NB4 (cell line): ENCODE data around the gene OR8H1.

ENCODE experiments used
- DNase-seq: peaks from one replicate; pipeline ENCODE4 v3.0.0; 2010; ENCODE audit warnings: low read depth
- H3K4me3 ChIP-seq: one replicate; pipeline ENCODE4 v1.5.1; 2011; ENCODE audit warnings: mild to moderate bottlenecking, low read depth, low read length, moderate library complexity
- MYC ChIP-seq: IDR thresholded peaks from 2 replicates; pipeline ENCODE4 v1.6.1; 2011; ENCODE audit warnings: low read depth, low read length
- POLR2A ChIP-seq: IDR thresholded peaks from 2 replicates; pipeline ENCODE4 v1.6.1; 2011; ENCODE audit warnings: mild to moderate bottlenecking; ENCODE audit not compliant: insufficient read length; ENCODE audit errors: extremely low read depth
- TF ChIP-seq, protein P1 (sequence below): IDR thresholded peaks from 2 replicates; pipeline ENCODE4 v1.6.1; 2011; ENCODE audit warnings: low read depth, low read length
- TF ChIP-seq, protein P2 (sequence below): IDR thresholded peaks from one replicate; pipeline ENCODE4 v1.5.1; 2012; ENCODE audit warnings: low read depth, low read length

OR8H1 gene

DNA sequence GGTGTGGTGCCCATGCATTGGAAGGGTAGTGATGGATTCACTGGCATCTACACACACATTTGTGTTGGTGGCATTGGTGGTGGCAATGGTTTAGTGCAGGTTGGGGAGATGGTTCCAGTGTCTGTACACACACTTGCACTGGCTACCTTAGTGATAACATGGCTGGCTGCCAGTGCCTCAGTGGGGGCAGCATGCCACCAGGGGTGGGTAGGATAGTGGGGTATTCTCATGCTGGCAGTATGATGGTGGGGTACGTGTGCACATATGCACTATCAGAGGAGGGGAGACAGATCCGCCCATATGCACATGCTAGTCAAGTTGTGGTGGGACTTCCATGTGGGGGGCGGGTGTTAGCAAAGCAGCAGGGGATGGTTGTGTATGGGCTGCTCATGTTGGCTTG lies 15.8 kb upstream of the OR8H1 start:
- H3K4me3 ChIP-seq: no peak overlapping the region
- DNase-seq: no peak
- TF ChIP-seq, protein P1, sequence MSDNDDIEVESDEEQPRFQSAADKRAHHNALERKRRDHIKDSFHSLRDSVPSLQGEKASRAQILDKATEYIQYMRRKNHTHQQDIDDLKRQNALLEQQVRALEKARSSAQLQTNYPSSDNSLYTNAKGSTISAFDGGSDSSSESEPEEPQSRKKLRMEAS: no peak
- TF ChIP-seq MYC: no peak
- TF ChIP-seq, protein P2, sequence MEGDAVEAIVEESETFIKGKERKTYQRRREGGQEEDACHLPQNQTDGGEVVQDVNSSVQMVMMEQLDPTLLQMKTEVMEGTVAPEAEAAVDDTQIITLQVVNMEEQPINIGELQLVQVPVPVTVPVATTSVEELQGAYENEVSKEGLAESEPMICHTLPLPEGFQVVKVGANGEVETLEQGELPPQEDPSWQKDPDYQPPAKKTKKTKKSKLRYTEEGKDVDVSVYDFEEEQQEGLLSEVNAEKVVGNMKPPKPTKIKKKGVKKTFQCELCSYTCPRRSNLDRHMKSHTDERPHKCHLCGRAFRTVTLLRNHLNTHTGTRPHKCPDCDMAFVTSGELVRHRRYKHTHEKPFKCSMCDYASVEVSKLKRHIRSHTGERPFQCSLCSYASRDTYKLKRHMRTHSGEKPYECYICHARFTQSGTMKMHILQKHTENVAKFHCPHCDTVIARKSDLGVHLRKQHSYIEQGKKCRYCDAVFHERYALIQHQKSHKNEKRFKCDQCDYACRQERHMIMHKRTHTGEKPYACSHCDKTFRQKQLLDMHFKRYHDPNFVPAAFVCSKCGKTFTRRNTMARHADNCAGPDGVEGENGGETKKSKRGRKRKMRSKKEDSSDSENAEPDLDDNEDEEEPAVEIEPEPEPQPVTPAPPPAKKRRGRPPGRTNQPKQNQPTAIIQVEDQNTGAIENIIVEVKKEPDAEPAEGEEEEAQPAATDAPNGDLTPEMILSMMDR: no peak
- no peak for TF ChIP-seq POLR2A

DNA sequence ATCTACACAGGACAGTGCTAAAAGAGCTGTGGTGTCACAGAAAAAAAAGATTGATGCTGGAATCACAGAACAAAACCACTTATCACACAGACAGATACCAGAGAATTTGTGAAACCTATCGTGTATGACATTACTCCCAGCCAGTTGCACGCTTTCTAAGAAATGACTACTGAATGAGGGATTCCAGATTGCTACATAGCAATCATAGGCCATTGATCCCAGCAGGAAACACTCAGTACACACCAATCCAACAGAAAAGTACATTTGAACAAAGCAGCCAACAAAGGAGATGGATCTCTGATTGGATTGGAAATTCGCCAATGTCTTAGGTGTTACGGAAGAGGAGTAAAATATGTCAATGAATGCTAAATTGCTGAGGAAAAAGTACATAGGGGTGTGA lies 4.8 kb upstream of the OR8H1 start:
- no peak overlapping the region for H3K4me3 ChIP-seq
- DNase-seq: no peak
- TF ChIP-seq, protein P2: no peak
- TF ChIP-seq MYC (no peak), POLR2A (no peak)
- TF ChIP-seq, protein P1: no peak

DNA sequence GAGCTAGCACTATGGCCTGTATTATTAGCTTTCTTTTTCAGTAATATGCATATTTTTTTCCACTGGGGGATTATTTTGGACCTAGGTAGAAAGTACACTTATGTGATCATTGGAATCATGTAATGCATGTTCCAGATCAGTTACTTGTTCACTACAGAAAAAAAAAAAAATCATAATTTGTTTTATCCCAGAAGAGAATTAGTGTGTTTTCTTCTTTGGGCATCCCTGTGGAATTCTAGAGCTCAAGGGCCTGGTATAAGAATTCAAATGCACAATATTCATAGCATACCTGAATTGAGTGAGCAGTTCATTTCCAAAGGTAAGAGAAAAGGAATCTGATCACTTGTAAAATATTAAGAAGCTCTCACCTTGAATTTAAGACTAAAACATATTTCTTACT lies 18.2 kb downstream of the OR8H1 start, which contains the start of gene OR5T1:
Gene OR5T1 (plus strand): TSS at position 301 of the 400 bp plus-strand sequence. CDS start 1,485 bp downstream, outside the sequence.
- no peak for DNase-seq
- TF ChIP-seq, protein P2: no peak
- TF ChIP-seq MYC (no peak), POLR2A (no peak)
- TF ChIP-seq, protein P1: no peak
- no peak within 1 kb of the TSS for H3K4me3 ChIP-seq

DNA sequence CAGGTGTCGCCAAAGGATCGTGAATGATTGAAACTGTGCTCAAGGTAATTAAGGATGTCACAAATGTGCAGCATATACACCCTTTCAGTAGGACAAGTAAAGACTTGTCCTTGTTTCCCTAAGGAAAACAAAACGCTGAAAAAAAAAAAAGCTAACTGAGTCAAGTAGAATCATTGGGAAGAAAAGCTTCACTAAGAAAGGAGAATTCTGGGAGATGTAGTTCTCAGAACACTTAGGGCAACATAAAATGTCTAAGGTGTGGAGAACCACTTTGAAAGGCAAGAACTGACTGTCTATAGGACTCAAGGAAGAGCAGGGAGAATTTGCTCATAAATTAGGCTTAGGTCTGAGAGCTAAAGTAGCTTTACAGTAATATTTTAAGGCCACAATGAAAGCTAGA lies 21.0 kb downstream of the OR8H1 start:
- H3K4me3 ChIP-seq: no peak overlapping the region
- TF ChIP-seq POLR2A: no peak
- no peak for TF ChIP-seq MYC
- TF ChIP-seq, protein P1: no peak
- TF ChIP-seq, protein P2: no peak
- no peak for DNase-seq

DNA sequence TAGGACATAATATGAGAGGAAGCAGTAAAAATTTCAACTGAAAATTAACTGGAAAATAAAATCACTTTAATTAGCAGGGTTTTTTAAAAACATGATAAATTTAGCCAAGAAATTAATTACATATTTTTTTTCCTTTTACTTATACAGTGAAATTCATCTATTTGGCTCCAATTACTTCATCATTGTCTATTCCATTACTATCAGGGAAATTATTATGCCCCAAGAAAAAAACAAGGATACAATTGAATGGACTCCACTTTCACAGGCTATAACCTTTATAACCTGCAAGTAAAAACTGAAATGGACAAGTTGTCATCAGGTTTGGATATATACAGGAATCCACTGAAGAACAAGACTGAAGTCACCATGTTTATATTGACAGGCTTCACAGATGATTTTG lies 40.1 kb downstream of the OR8H1 start, which contains the start of gene OR5T3:
Gene OR5T3 (plus strand): TSS at position 301 of the 400 bp plus-strand sequence. CDS start 0 bp downstream, at position 301.
- no peak for TF ChIP-seq POLR2A
- TF ChIP-seq, protein P1: no peak

More for the DNA sequence above, 40.1 kb downstream of the OR8H1 start, which contains the start of gene OR5T3:
- no peak within 1 kb of the TSS for H3K4me3 ChIP-seq
- no peak for DNase-seq
